Activated CD8-positive, alpha-beta memory T cell treated with anti-CD3 and anti-CD28 coated beads for 24 hours (primary cell): ENCODE data around the gene JPT2.

Experiments used
- DNase-seq: peaks from one replicate; pipeline ENCODE4 v3.0.0-alpha.2; 2020

JPT2 gene

DNA sequence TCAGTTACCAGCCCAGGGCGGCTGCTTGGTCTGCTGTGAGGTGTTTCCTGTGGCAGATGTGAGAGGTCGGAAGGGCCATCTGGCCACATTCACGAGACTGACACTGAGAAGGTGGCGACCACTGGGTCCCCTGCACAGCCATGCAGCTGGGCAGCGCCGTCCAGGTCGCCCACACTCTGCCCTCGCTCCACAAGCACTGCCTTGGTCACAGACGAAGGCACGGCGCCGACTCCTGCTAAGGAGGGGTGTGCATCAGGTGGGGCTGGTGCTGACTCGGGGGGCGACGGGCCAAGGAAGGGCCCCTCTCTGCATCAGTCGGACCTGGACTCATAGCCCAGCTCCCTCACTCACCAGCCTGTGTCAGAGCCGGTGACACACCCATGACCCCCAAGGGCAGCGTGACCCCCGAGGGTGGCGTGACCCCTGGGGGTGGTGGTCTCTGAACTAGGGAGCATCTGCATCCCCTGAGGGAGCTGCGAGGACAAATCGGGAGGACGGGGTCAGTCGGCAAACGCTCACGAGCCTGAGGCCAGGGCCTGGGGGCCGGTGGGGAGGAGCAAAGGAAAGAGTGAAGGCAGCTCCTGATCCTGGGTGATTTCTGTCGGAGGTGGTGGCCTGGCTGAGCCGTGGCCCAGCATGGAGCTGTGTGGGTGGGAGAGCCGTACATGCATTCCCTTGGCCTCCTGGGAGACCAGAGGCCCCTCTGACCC lies 62.9 kb downstream of the JPT2 start:
- DNase-seq: no peak

DNA sequence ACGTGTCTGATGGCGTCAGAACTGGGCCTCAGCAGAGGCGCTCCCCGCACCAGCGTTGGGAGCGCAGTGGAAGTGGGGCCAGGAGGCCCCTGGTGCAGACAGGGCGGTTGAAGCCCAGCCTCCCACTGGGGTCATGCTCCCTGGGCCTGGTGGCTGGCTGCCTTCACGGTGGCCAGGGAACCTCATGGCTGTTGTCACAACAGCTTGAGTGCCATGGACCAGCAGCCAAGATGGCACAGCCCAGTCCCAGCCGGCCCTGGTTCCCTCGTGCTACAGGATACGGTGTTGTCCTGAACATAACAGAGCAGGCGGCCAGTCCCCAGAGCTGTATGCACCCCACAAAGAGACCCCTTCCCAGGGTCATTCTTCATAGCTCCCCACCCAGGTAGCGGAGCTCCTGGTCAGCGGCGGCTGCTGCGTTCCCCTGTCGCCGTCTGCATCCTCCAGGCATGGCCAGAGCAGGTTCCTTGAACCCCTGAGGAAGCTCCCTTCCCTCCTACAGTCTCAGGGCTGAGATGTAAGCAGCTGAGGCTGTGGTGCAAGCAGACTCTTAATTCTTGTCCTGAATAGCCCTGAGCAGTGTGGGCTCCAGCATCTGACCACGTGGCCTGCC lies 63.6 kb downstream of the JPT2 start:
- DNase-seq: no peak

DNA sequence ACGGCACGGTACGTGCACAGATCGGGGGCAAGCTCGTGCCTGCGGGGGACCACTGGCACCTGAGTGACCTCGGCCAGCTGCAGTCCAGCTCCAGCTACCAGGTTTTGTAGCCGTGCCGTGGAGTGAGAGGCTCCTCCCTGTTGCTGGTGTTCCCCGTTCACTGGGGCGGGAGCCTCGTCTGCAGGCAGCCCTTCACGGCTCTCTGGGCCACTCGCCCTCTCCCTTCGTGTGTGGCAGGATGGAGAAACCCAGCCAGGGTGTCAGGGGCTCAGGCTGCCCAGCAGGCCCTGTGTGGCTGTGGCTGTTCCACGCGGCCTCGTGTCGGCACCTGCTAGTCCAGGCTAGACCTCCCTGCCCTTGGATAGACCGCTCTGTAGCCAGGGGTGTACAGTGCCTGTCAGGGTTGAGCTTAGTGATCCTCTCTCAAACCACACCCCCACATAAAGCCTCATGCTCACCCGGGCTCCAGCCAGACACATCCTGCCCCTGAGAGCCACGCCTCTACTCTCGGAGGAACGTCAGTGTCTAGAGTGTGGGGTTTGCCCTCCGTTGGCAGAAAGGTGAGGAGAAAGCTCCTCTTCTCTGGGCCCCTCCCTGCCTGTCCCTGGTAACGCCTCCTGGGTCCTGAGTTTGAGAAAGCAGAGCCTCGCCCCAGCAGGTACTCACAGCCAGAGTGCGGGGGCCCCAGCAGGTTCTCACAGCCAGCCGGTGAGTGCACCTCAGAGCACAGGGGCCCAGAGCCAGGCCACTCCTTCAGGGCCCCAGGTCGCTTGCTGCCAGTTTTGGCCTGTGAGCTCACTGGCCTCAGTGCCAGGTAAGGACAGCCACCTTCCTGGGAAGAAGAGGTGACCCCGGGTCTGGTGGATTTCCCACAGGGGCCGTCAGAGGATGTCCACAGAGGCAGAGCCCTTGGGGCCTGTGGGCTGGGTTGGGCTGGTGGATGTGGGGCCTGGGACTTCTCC lies 65.6 kb downstream of the JPT2 start:
- no peak for DNase-seq

DNA sequence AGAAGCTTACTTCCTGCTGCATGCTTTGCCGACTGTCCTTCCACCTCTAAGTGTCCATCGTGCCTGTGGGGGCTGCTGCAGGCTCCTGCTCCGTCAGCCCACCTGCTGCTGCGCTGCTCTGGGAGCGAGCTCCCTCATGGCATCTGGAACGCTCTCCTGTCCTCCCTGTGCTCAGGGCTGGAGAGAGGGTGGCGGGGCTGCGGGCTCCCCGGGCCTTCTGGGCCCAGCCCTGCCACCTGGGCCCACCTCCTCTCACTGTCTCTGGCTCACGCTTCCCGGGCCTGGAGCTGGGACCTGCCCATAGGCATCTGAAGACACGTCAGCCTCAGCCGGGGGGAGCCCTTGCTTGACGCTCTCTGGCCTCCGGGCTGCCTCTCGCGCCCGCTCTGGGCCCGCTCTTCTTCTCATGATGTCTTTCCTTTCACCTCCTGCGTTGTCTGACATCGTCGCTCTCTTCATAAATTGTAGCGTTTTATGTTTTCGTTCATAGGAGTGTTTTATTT lies 66.3 kb downstream of the JPT2 start:
- no peak for DNase-seq

DNA sequence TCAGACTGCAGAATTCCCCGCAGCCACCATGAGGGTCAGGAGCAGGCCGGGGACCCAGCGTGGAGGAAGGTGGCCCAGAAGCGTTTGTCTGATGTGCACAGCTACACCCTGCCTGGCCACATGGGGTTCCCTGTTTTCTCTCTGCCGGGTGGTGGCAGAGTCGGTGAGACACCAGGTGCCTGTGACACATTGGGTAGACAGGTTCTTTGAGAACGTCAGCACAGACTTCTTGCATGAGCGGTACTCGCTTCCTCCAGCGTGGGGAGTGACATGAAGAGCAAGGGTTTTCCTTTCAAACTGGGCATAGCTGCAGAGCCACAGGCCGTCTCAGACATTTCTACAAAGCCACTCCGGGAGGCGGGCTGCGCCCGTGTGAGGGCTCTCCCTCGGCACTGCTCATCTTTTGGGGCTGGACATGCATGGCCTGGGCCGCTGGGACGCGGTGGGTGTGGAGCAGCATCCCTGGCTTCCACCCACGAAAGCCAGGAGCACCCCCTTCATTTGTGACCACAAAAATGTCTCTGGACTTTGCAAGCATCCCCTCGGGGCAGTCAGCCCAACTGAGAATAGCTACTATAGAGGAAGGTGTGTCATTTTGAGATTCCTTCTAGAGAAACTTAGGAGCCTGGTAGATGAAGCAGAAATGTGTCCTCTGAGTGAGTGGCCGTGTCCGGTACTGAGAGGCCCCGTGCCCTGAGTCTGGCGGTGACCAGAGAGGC lies 67.3 kb downstream of the JPT2 start:
- DNase-seq: no peak

DNA sequence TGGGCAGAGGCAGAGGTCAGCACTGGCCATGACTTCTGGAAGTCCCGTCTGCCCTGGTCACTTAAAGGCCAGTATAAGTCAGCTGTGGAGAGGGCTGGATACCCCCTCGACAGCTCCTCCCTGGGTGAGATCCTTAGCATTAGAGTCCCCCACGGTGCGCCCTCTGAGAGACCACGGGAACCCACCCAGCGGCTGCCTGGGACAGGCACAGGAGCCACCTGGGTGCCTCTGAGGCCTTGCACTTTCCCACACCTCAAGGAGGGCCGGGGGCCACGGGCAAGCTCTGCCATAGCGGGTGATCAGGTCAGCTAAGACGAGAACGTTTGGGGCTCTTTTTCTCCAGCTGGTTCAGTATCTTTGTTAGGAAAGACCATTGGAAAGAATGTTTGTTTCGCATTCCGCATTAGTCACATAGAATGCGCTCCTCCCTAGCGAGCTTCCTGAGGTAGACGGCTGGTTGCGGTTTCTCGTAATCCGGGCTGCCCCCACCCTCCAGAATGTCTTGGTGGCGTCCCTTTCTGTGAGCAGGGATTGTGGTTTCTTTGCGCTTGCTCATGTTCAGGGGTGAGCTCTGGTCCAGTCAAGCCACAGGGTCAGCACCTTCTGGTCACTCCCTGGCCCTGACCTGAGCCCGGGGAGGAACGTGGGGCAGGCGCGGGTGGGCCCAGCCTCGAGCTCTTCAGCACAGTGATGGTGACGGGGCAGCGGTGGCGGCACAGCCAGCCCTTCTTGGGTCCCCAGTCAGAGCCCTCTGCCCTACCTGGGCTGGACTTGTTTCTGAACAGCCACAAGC lies 68.0 kb downstream of the JPT2 start:
- no peak for DNase-seq

DNA sequence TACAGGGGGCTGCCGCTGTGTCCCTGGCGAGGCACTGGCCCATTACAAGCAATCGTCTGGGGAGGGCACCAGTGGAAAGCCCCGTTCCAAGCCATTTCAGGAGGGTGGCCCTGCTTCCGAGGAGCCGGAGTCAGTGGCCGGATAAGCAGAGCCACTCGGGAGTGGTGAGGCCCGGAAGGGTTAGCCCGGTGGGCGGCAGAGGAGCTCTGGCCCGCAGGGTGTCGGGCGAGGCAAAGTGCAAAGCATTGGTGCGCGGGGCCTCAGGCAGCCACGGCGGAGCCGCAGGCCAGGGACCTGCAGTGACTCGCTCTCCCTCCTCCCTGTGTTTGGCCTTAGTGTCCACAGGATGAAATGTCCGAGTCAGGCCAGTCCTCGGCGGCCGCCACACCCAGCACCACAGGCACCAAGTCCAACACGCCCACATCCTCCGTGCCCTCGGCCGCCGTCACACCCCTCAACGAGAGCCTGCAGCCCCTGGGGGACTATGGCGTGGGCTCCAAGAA lies 68.7 kb downstream of the JPT2 start:
- DNase-seq: no peak

DNA sequence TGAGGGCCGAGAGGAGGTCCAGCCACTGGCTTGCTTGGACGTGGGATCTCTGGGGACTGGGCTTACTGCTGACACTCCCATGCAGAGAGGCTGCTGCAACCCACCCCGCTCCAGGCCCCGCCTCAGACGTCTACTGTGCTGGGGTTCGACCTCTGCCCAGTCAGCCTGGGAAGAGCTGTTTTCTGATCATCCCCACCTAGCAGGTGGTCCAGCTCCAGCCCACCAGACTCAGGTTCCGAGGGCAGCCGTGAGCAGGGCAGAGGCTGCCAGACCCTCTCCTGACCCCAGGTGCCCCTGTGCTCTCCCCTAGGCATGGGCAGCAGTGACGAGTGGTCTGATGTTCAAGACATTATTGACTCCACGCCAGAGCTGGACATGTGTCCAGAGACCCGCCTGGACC lies 69.9 kb downstream of the JPT2 start:
- DNase-seq: no peak

DNA sequence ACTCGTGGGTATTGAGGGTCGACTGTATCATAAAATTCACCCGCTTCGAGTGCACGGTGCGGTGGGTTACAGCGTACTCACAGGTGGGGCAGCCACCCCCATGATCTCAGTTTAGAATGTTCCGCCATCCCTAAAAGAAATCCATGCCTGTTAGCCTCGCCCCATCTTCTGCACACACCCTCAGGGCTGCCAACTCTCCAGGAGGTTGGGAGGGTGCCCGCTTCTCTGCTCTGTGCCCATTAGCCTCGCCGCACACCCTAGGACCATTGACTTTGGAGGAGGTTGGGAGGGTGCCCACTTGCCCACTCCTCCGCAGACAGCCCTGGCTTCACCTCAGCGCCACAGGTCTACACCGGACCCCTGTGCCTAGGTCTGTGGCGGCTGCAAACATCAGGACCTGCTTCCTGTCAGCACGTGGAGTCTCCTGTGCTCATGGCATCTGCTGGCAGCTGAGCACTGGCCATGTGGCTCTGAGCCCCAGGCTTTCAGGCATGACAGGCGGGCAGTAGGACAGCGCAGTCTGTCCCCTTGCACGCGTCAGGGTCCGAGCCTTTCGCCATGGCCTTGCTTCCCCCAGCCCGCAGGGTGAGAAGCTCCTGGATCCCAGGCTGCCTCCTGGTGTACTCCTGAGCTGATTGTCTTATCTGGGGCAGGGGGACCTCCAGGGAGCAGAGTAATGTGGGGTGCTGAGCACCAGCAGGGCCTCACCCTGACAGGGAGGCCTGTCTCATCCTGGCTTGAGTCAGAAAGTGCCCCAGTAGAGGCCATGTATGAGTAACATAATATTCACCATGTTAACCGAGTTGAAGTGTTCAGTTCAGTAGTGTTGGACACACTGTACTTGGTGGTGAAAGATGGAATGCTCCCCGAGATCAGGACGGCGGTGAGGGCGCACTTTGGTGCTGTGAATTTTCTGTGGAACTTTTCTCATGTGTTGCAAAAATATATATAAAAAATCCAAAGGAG lies 71.4 kb downstream of the JPT2 start:
- DNase-seq: no peak
